GM19099 (cell line): ENCODE measurements around the gene NFATC1.

Source experiments
- POLR2A ChIP-seq: IDR thresholded peaks from 3 replicates; pipeline ENCODE4 v1.6.1; 2011; ENCODE audit warnings: low read depth; ENCODE audit not compliant: insufficient read length; ENCODE audit errors: extremely low read depth

Gene NFATC1

DNA sequence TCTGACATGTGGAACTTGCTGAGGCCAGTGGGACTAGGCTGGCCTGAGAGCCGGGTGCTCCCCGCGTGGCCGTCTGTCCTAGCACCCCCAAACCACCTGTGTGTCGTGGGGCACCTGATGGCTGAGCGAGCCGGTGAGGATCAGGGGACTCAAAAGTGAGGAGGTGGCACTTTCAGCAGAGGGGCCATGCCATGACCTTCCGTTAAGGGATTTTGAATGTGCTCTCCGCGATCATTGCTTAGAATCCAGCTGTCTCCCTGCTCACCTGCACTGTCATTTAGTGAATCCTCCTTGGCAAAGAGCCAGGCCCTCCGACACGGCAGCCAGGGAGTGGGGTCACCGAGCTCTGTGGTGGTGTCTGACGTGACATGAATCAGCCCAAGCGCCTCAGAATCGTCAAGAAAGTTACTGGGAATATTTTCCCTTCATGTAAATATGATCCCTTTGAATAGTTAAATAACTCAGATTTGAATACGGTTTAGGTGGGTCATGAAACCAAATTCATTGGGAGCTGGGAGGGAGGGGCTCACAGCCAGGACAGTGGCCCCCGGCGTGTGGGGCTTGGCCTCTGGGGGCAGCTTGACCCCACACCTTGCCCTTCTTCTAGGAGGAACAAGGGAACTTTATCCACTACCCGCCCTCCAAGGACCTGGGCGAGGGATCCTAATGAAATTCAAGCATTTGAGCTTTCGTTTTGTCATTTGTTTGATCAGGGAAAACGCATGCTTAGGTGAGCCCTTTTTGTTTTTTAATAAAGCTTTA lies 9.5 kb downstream of the NFATC1 start:
- TF ChIP-seq POLR2A, result no peak

DNA sequence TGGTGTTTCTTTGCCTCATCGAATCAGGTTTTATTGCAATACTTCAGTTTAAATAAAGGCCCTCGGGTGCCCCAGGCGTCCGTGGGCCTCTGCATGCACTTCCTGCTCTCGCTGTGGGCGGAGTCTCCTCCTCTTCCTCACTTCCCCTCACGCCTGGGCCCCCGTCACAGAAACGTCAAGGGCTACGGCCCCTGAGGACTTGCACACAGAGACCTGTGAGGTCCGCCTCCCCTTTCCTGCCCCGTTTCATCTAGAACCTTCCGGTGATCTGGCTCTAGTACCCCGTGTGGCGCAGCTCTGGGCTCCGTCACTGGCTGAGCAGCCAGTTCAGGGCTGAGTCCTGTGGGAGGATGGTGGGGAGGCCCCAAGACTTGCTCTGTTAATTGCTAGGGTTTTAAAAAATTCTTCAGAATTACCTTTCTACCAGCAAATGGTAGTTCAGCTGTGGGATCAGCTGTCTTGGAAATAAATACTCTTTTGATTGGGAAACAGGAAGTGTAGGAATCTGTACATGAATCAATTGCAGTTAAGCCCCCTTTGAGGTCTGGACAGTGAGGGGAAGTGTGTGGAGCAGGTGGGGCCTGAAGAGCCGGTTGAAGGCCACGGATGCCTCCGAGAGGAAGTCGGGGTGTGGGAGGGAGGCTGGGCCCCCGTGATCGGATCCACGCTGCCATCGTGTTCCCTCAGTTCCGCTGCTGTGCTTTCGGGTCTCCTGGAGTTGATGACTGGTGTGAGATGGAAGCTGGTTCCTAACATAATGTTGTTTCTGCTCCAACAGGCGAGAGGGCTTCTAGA lies 10.2 kb downstream of the NFATC1 start:
- TF ChIP-seq POLR2A, result no peak

DNA sequence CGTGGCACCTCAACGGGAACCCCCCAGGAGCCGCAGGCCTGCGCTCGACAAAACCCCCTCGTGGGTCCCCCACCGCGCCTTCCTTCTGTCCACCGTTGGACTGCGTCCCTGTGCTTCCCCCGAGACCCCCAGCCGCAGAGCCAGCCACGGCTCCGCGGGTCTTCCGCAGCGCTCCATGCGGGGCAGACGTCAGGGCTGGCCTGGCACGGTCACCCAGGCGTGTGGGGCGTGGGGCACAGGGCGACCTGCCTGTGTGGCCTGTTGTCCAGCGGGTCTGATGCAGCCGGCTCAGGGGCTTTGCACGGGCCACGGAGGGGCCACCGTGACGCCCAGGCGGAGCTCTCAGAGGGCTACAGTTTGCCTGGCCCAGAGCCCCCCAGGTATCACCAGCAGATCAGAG lies 11.0 kb downstream of the NFATC1 start:
- no peak for TF ChIP-seq POLR2A

DNA sequence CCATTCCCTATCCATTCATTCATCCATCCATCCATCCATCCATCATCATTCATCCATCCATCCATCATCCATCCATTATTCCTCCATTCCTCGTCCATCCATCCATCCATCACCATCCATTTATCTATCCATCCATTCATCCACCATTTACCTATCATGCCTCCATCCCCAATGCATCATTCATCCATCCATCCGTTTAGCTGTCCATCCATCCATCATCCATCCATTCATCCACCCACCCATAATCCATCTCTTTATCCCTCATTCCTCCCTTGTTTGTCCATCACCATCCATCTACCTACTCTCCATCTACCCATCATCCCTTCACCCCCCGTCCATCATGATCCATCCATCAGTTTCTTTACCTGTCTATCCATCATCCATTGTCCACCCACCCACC lies 13.6 kb downstream of the NFATC1 start:
- no peak for TF ChIP-seq POLR2A

- TF ChIP-seq POLR2A, result no peak
These were observed 14.5 kb downstream of the NFATC1 start for GRCh38 chr18:79410171-79410641.

DNA sequence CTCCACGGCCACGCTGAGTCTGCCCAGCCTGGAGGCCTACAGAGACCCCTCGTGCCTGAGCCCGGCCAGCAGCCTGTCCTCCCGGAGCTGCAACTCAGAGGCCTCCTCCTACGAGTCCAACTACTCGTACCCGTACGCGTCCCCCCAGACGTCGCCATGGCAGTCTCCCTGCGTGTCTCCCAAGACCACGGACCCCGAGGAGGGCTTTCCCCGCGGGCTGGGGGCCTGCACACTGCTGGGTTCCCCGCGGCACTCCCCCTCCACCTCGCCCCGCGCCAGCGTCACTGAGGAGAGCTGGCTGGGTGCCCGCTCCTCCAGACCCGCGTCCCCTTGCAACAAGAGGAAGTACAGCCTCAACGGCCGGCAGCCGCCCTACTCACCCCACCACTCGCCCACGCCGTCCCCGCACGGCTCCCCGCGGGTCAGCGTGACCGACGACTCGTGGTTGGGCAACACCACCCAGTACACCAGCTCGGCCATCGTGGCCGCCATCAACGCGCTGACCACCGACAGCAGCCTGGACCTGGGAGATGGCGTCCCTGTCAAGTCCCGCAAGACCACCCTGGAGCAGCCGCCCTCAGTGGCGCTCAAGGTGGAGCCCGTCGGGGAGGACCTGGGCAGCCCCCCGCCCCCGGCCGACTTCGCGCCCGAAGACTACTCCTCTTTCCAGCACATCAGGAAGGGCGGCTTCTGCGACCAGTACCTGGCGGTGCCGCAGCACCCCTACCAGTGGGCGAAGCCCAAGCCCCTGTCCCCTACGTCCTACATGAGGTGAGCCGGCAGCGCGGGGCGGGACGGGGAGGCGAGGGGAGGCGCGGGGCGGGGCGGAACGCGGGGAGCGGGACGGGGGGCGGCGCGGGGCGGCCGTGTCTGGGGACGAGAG lies 15.2 kb downstream of the NFATC1 start:
- TF ChIP-seq POLR2A, result no peak

- no peak for TF ChIP-seq POLR2A
These were observed 16.1 kb downstream of the NFATC1 start for GRCh38 chr18:79411614-79412526.

DNA sequence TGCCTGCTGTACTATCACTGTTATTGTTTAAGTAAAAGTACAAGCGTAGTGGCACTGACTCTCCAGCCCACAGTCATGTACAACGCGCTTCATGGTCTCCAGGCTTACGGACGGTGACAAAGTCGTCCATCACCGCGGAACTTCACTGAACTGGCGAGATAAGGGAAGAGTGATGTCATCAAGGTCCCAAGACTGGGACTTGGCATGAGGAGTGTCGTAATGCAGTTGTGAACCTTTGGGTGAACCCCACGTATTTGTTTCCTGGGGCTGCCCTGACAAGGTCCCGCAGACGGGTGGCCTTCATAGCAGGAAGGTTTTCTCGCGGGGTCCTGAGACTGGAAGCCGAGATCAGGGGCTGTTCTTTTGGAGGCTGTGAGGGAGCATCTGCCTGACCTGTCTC lies 17.3 kb downstream of the NFATC1 start:
- TF ChIP-seq POLR2A, result no peak

- TF ChIP-seq POLR2A, result no peak
These were observed 17.7 kb downstream of the NFATC1 start for GRCh38 chr18:79413426-79413825.

DNA sequence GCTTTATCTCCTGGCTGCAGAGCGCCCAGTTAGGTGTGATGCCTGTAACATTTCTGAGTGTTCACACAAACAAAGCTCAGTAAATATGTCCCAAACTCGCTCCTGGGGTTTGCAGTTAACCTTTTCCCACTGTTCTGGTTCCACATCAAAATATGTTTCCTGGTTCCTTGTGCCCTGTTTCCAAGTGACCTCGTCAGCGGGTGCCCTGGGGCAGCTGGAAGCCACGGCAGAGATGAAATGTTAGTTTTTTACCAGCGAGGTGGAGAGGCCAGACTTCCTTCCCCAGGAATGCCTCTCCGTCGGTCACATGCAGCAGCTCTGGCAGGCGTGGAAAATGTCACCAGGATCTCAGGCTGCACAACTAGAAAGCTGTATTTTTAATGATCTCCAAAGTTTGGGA lies 18.2 kb downstream of the NFATC1 start:
- TF ChIP-seq POLR2A, result no peak

GRCh38 chr18:79416022-79416676 lies 20.4 kb downstream of the NFATC1 start:
- TF ChIP-seq POLR2A, result no peak

- TF ChIP-seq POLR2A, result no peak
These were observed 20.9 kb downstream of the NFATC1 start for GRCh38 chr18:79416677-79417052.

DNA sequence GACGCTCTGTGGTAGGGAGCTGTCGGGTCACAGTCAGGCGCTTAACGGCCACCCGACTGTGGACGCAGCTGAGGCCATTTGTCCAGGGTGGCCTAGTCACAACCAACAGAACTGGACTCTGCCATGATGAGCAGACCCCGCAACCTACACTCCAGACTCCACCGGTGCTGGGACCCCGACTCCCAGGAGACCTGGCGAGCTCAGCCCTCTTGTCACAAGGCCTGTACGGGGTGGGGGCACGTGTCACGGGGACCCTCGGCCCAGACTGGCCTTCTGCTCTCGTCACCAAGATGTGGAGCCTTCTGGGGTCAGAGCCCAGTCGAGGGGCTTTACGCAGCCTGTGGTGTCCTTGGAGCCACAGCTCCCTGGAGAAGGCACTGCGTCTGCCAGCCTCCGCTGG lies 22.5 kb downstream of the NFATC1 start:
- TF ChIP-seq POLR2A, result no peak

GRCh38 chr18:79418642-79419041 lies 22.9 kb downstream of the NFATC1 start:
- no peak for TF ChIP-seq POLR2A

- TF ChIP-seq POLR2A, result no peak
These were observed 24.5 kb downstream of the NFATC1 start for GRCh38 chr18:79420033-79420745.
